Measurements from ENCODE around the gene FBLN2.
A peak's percentile ranks its signal among the peaks of the same experiment; 100 is the strongest.

Gene FBLN2

GRCh38 chr3:13628432-13628831, 79.5 kb downstream of the FBLN2 start:
- H3K27ac ChIP-seq (ENCODE audit: low read depth, low read length) = no peak overlapping the region
- DNase-seq = no peak
- no peak overlapping the region for H4K91ac ChIP-seq (ENCODE audit: low read depth, low read length)
- WGBS (ENCODE audit: extremely low coverage, insufficient coverage, insufficient read length) = no CpG with 5 or more reads among the region's 10 CpGs
- H2AK5ac ChIP-seq (ENCODE audit: low read length) = no peak overlapping the region
- no peak overlapping the region for H3K23ac ChIP-seq (ENCODE audit: low read length)
- H3K18ac ChIP-seq (ENCODE audit: low read length) = no peak overlapping the region
- no peak overlapping the region for H4K12ac ChIP-seq (ENCODE audit: low read depth, low read length)
- H2BK12ac ChIP-seq (ENCODE audit: low read length) = no peak overlapping the region
- no peak overlapping the region for H4K8ac ChIP-seq (ENCODE audit: low read depth, low read length)
- H3K4me1 ChIP-seq (ENCODE audit: control insufficient read depth in 1 of 2, insufficient read depth in 2 of 2, low read length in 2 of 2) = no peaks in the 10 kb centered on the region
- no peak overlapping the region for H2AFZ ChIP-seq (ENCODE audit: insufficient read depth, low read length, poor library complexity)
- no peaks in the 10 kb centered on the region for H3K79me2 ChIP-seq (ENCODE audit: control insufficient read depth, insufficient read depth, low read length, poor library complexity)
- no peaks in the 10 kb centered on the region for H3K9me3 ChIP-seq (ENCODE audit: insufficient read depth, low read depth, low read length)
- H3K14ac ChIP-seq (ENCODE audit: low read length) = no peak overlapping the region
- no peaks in the 10 kb centered on the region for H3K27me3 ChIP-seq (ENCODE audit: insufficient read depth, low read length)
- no peak overlapping the region for H2BK5ac ChIP-seq (ENCODE audit: low read depth, low read length, poor library complexity)
- no peak overlapping the region for H3K4me2 ChIP-seq (ENCODE audit: low read length)
- H3K36me3 ChIP-seq (ENCODE audit: control insufficient read depth in 1 of 2, insufficient read depth in 2 of 2, low read length in 2 of 2) = no peaks in the 10 kb centered on the region
- H3K4me3 ChIP-seq (ENCODE audit: low read depth, low read length) = peak overlapping the region; percentile 24
- no peak overlapping the region for H2BK120ac ChIP-seq (ENCODE audit: insufficient read depth, low read length, poor library complexity)
- H3K79me1 ChIP-seq (ENCODE audit: low read length) = no peaks in the 10 kb centered on the region
- no peak overlapping the region for H3K9ac ChIP-seq (ENCODE audit: low read length)
- H3K4ac ChIP-seq (ENCODE audit: low read depth, low read length) = no peak overlapping the region

GRCh38 chr3:13628841-13629551, 80.1 kb downstream of the FBLN2 start:
- no peak overlapping the region for H2BK12ac ChIP-seq (ENCODE audit: low read length)
- H3K14ac ChIP-seq (ENCODE audit: low read length) = no peak overlapping the region

GRCh38 chr3:13629644-13630043, 80.7 kb downstream of the FBLN2 start:
- Histone ChIP-seq H3K4me1 (ENCODE audit: control insufficient read depth in 1 of 2, insufficient read depth in 2 of 2, low read length in 2 of 2) (no peaks in the 10 kb centered on the region), H4K91ac (ENCODE audit: low read depth, low read length) (no peak overlapping the region), H3K4ac (ENCODE audit: low read depth, low read length) (no peak overlapping the region), H3K9ac (ENCODE audit: low read length) (no peak overlapping the region), H2BK5ac (ENCODE audit: low read depth, low read length, poor library complexity) (no peak overlapping the region), H3K36me3 (ENCODE audit: control insufficient read depth in 1 of 2, insufficient read depth in 2 of 2, low read length in 2 of 2) (no peaks in the 10 kb centered on the region), H3K18ac (ENCODE audit: low read length) (no peak overlapping the region), H2AFZ (ENCODE audit: insufficient read depth, low read length, poor library complexity) (no peak overlapping the region), H3K23ac (ENCODE audit: low read length) (no peak overlapping the region), H3K27ac (ENCODE audit: low read depth, low read length) (no peak overlapping the region), H2BK120ac (ENCODE audit: insufficient read depth, low read length, poor library complexity) (no peak overlapping the region), H3K14ac (ENCODE audit: low read length) (no peak overlapping the region), H3K9me3 (ENCODE audit: insufficient read depth, low read depth, low read length) (no peaks in the 10 kb centered on the region), H3K79me2 (ENCODE audit: control insufficient read depth, insufficient read depth, low read length, poor library complexity) (no peaks in the 10 kb centered on the region), H3K27me3 (ENCODE audit: insufficient read depth, low read length) (no peaks in the 10 kb centered on the region), H3K79me1 (ENCODE audit: low read length) (no peaks in the 10 kb centered on the region), H2BK12ac (ENCODE audit: low read length) (no peak overlapping the region), H2AK5ac (ENCODE audit: low read length) (no peak overlapping the region), H4K12ac (ENCODE audit: low read depth, low read length) (no peak overlapping the region), H4K8ac (ENCODE audit: low read depth, low read length) (no peak overlapping the region), H3K4me3 (ENCODE audit: low read depth, low read length) (no peak overlapping the region), H3K4me2 (ENCODE audit: low read length) (no peak overlapping the region)
- DNase-seq = no peak
- no CpG with 5 or more reads among the region's 16 CpGs for WGBS (ENCODE audit: extremely low coverage, insufficient coverage, insufficient read length)

More at GRCh38 chr3:13628841-13629551, 80.1 kb downstream of the FBLN2 start:
- WGBS (ENCODE audit: extremely low coverage, insufficient coverage, insufficient read length) = no CpG with 5 or more reads among the region's 27 CpGs
- H3K9me3 ChIP-seq (ENCODE audit: insufficient read depth, low read depth, low read length) = no peaks in the 10 kb centered on the region
- no peak overlapping the region for H2AFZ ChIP-seq (ENCODE audit: insufficient read depth, low read length, poor library complexity)
- H2BK5ac ChIP-seq (ENCODE audit: low read depth, low read length, poor library complexity) = no peak overlapping the region
- DNase-seq = no peak
- no peak overlapping the region for H3K27ac ChIP-seq (ENCODE audit: low read depth, low read length)
- H3K4me2 ChIP-seq (ENCODE audit: low read length) = no peak overlapping the region
- peak overlapping the region; percentile 24 for H3K4me3 ChIP-seq (ENCODE audit: low read depth, low read length)
- no peak overlapping the region for H4K8ac ChIP-seq (ENCODE audit: low read depth, low read length)
- no peak overlapping the region for H3K4ac ChIP-seq (ENCODE audit: low read depth, low read length)
- H4K12ac ChIP-seq (ENCODE audit: low read depth, low read length) = no peak overlapping the region
- H3K27me3 ChIP-seq (ENCODE audit: insufficient read depth, low read length) = no peaks in the 10 kb centered on the region
- no peaks in the 10 kb centered on the region for H3K79me1 ChIP-seq (ENCODE audit: low read length)
- H4K91ac ChIP-seq (ENCODE audit: low read depth, low read length) = no peak overlapping the region
- no peak overlapping the region for H3K23ac ChIP-seq (ENCODE audit: low read length)
- no peak overlapping the region for H2AK5ac ChIP-seq (ENCODE audit: low read length)
- no peaks in the 10 kb centered on the region for H3K4me1 ChIP-seq (ENCODE audit: control insufficient read depth in 1 of 2, insufficient read depth in 2 of 2, low read length in 2 of 2)
- H3K9ac ChIP-seq (ENCODE audit: low read length) = no peak overlapping the region
- no peak overlapping the region for H3K18ac ChIP-seq (ENCODE audit: low read length)
- H3K79me2 ChIP-seq (ENCODE audit: control insufficient read depth, insufficient read depth, low read length, poor library complexity) = no peaks in the 10 kb centered on the region
- no peaks in the 10 kb centered on the region for H3K36me3 ChIP-seq (ENCODE audit: control insufficient read depth in 1 of 2, insufficient read depth in 2 of 2, low read length in 2 of 2)
- H2BK120ac ChIP-seq (ENCODE audit: insufficient read depth, low read length, poor library complexity) = no peak overlapping the region

- Histone ChIP-seq H3K23ac (ENCODE audit: low read length) (no peak overlapping the region), H2BK12ac (ENCODE audit: low read length) (no peak overlapping the region), H4K12ac (ENCODE audit: low read depth, low read length) (no peak overlapping the region), H2AFZ (ENCODE audit: insufficient read depth, low read length, poor library complexity) (no peak overlapping the region), H3K9me3 (ENCODE audit: insufficient read depth, low read depth, low read length) (no peaks in the 10 kb centered on the region), H3K18ac (ENCODE audit: low read length) (no peak overlapping the region), H3K27ac (ENCODE audit: low read depth, low read length) (no peak overlapping the region), H3K79me2 (ENCODE audit: control insufficient read depth, insufficient read depth, low read length, poor library complexity) (no peaks in the 10 kb centered on the region), H3K14ac (ENCODE audit: low read length) (no peak overlapping the region), H3K79me1 (ENCODE audit: low read length) (no peaks in the 10 kb centered on the region), H3K4me1 (ENCODE audit: control insufficient read depth in 1 of 2, insufficient read depth in 2 of 2, low read length in 2 of 2) (no peaks in the 10 kb centered on the region), H4K8ac (ENCODE audit: low read depth, low read length) (no peak overlapping the region), H2AK5ac (ENCODE audit: low read length) (no peak overlapping the region), H3K36me3 (ENCODE audit: control insufficient read depth in 1 of 2, insufficient read depth in 2 of 2, low read length in 2 of 2) (no peaks in the 10 kb centered on the region), H3K9ac (ENCODE audit: low read length) (no peak overlapping the region), H3K4me3 (ENCODE audit: low read depth, low read length) (no peak overlapping the region), H3K4me2 (ENCODE audit: low read length) (no peak overlapping the region), H2BK120ac (ENCODE audit: insufficient read depth, low read length, poor library complexity) (no peak overlapping the region), H3K27me3 (ENCODE audit: insufficient read depth, low read length) (no peaks in the 10 kb centered on the region), H4K91ac (ENCODE audit: low read depth, low read length) (no peak overlapping the region), H2BK5ac (ENCODE audit: low read depth, low read length, poor library complexity) (no peak overlapping the region), H3K4ac (ENCODE audit: low read depth, low read length) (no peak overlapping the region)
- no peak for DNase-seq
- WGBS (ENCODE audit: extremely low coverage, insufficient coverage, insufficient read length) = no CpG with 5 or more reads among the region's 13 CpGs
These were observed 82.3 kb downstream of the FBLN2 start for GRCh38 chr3:13631256-13631655.
